AG04450 (cell line): ENCODE data around the gene TMEM130. TPM values are rescaled to one million over a fixed set of nuclear protein-coding genes. Genes with fewer than 3 reads are reported as not detected.

Source experiments
- CTCF ChIA-PET: fragments of 300-600, 350-600 bp; formaldehyde crosslinking; extraction: SDS; loops from one replicate; lab custom pipeline; 2022; ENCODE audit warnings: antibody characterized with exemption, inconsistent platforms; lab: Charles Lee
- POLR2A ChIA-PET: fragments of 350-600 bp; formaldehyde crosslinking; extraction: SDS; loops from one replicate; lab custom pipeline; 2021; ENCODE audit warnings: antibody characterized with exemption, inconsistent platforms; lab: Yijun Ruan, JAX
- DNase-seq: peaks from one replicate; pipeline ENCODE4 v3.0.0-alpha.2; 2011; ENCODE audit warnings: low read depth, low spot score
- H3K27ac ChIP-seq: one replicate; pipeline ENCODE4 v1.5.1; 2012; ENCODE audit warnings: low read depth, low read length, control low read depth
- H3K27me3 ChIP-seq: one replicate; pipeline ENCODE4 v1.6.0; 2012; ENCODE audit warnings: low read length; ENCODE audit not compliant: control insufficient read depth, insufficient read depth
- H3K4me3 ChIP-seq: 2 replicates; pipeline ENCODE4 v1.5.1; 2011; ENCODE audit warnings: mild to moderate bottlenecking, low read depth, low read length, control low read depth
- H3K9me3 ChIP-seq: 2 replicates; pipeline ENCODE4 v1.5.1; 2012; ENCODE audit warnings: low read length; ENCODE audit not compliant: control insufficient read depth, insufficient read depth
- polyA plus RNA-seq: library from polyadenylated mRNA; depleted of rRNA; stranded (reverse); fragments of >200 nt; gene quantifications from 2 replicates; pipeline ENCODE4 v1.2.3, GENCODE V29; 2011
- TF ChIP-seq, protein P1 (sequence below): IDR thresholded peaks from 2 replicates; pipeline ENCODE4 v1.5.1; 2011; ENCODE audit warnings: low read depth, low read length, control low read depth, inconsistent platforms

TMEM130 gene
- polyA plus RNA-seq, 1 experiment, result 7.0 TPM

DNA sequence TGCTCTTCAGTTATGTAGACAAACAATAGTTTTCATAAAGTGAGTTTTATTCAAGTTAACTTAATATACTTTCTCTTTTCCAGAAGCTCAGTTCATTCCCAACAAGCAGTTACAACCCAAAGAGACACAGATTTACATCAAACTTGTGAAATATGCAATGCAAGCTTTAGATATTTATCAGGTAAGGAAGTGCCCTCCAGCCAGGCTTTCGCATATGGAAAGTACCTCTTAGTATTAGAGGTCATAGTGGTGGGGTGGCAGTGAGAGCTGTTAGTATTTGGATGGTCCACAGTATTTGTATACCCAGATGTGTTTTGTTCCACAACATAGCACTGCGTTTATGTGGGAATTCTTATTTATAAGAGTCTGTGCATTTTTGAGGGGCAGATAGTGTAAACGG lies 40.6 kb upstream of the TMEM130 start:
- ChIA-PET POLR2A (no interaction called here), CTCF (no interaction called here)
- no peak overlapping the region for H3K4me3 ChIP-seq
- TF ChIP-seq, protein P1, sequence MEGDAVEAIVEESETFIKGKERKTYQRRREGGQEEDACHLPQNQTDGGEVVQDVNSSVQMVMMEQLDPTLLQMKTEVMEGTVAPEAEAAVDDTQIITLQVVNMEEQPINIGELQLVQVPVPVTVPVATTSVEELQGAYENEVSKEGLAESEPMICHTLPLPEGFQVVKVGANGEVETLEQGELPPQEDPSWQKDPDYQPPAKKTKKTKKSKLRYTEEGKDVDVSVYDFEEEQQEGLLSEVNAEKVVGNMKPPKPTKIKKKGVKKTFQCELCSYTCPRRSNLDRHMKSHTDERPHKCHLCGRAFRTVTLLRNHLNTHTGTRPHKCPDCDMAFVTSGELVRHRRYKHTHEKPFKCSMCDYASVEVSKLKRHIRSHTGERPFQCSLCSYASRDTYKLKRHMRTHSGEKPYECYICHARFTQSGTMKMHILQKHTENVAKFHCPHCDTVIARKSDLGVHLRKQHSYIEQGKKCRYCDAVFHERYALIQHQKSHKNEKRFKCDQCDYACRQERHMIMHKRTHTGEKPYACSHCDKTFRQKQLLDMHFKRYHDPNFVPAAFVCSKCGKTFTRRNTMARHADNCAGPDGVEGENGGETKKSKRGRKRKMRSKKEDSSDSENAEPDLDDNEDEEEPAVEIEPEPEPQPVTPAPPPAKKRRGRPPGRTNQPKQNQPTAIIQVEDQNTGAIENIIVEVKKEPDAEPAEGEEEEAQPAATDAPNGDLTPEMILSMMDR, result no peak
- no peaks in the 10 kb centered on the region for H3K9me3 ChIP-seq
- DNase-seq, result no peak
- H3K27me3 ChIP-seq, result no peaks in the 10 kb centered on the region
- no peak overlapping the region for H3K27ac ChIP-seq

DNA sequence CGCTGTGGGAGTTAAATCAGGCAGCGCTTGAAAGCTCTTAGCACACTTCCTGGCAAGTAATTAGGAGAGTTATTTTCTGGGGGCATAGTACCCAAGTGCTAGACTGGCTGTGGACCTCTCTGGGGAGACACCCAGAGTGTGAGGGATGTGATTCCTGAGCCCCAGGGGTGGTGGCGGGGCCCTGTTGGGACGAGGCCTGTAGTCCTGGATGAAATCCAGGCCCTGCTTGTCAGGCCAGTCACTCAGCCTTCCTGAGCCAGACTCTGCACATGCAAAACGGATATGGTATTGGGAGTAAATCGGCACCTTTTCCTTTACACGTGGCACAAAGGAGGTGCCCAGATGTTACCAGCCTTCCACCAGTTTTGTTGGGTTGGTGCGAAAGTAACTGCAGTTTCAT lies 39.7 kb upstream of the TMEM130 start:
- Histone ChIP-seq H3K9me3 (no peaks in the 10 kb centered on the region), H3K27ac (no peak overlapping the region), H3K4me3 (no peak overlapping the region), H3K27me3 (no peaks in the 10 kb centered on the region)
- no peak for DNase-seq
- POLR2A ChIA-PET, result no interaction called here
- TF ChIP-seq, protein P1, result no peak
- CTCF ChIA-PET, result no interaction called here

DNA sequence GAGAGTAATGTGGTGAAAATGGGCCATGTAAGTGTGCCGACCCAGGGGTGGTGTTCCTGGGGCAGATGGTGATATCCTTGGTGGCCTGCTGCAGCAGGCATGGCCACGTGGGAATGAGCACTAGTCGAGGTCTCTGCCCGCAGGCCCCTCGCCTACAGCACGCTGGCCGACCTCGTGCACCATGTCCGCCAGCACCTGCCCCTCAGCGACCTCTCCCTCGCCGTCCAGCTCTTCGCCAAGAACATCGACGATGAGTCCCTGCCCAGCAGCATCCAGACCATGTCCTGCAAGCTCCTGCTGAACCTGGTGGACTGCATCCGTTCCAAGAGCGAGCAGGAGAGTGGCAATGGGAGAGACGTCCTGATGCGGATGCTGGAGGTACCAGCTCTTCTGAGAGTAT lies 38.8 kb upstream of the TMEM130 start:
- ChIA-PET POLR2A (interaction anchor here (0.6 kb wide), 1 partner anchor 27 kb away, joined by 7 read pairs; no protein-coding TSS in a partner anchor), CTCF (interaction anchor here (0.5 kb wide), 1 partner anchor 476 kb away, joined by 3 read pairs; no protein-coding TSS in a partner anchor)
- H3K27me3 ChIP-seq, result no peaks in the 10 kb centered on the region
- TF ChIP-seq, protein P1, result no peak
- no peak overlapping the region for H3K4me3 ChIP-seq
- DNase-seq, result no peak
- H3K9me3 ChIP-seq, result no peaks in the 10 kb centered on the region
- H3K27ac ChIP-seq, result no peak overlapping the region

DNA sequence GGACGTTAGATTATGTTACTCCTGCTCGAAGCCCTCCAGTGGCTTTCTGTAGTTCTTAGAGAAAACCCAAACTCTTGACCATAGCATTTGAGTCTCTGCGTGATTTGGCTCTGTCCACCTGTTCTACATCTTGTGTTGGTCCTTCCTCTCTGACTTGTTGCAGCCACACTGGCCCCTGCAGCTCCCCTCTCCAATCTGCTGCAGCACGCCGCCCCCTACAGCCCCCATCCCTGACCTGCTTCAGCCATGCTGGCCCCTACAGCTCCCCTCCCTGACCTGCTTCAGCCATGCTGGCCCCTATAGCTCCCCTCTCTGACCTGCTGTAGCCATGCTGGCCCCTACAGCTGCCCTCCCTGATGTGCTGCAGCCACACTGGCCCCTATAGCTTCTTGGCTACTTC lies 37.8 kb upstream of the TMEM130 start:
- Histone ChIP-seq H3K4me3 (no peak overlapping the region), H3K27ac (no peak overlapping the region), H3K27me3 (no peaks in the 10 kb centered on the region), H3K9me3 (no peaks in the 10 kb centered on the region)
- ChIA-PET CTCF (no interaction called here), POLR2A (no interaction called here)
- DNase-seq, result no peak
- TF ChIP-seq, protein P1, result no peak

DNA sequence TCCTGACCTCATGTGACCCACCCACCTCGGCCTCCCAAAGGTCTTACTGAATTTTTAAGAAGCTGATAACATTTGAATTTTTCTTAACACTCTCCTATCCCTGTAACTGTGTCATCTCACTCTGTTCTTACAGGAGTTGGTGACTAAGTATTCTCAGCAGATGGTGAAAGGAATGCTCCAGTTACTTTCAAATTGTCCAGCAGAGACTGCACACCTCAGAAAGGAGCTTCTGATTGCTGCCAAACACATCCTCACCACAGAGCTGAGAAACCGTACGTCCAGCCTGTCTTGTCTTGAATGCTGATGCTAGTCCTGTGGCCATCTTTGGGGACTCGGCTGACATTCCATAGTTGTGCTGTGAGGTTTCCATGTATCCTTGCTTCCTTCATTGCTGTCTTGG lies 33.4 kb upstream of the TMEM130 start:
- Histone ChIP-seq H3K4me3 (no peak overlapping the region), H3K9me3 (no peaks in the 10 kb centered on the region), H3K27me3 (no peaks in the 10 kb centered on the region), H3K27ac (no peak overlapping the region)
- CTCF ChIA-PET, result interaction anchor here (1.0 to 1.2 kb wide), 2 partner anchors 25 to 482 kb away, joined by 3 to 4 read pairs; partner anchors contain the start of gene TRRAP
- TF ChIP-seq, protein P1, result no peak
- DNase-seq, result no peak
- POLR2A ChIA-PET, result no interaction called here
